HCT116 (cell line): ENCODE measurements around the gene GGT5. TPM values are rescaled to one million over a fixed set of nuclear protein-coding genes. Genes with fewer than 3 reads are reported as not detected.

Experiments
- ATAC-seq: fragments of 200-7000 bp; cut with Tn5 transposase; 2 replicates; pipeline ENCODE4 v1.9.1; 2020; ENCODE audit warnings: mild to moderate bottlenecking, moderate library complexity
- BruUV-seq: library from RNA; stranded (reverse); fragments of 400-500 nt; replicated peaks from 2 replicates; lab custom pipeline; 2021; lab: Mats Ljungman, UMichigan
- CTCF ChIA-PET: fragments of 300-600 bp; sonication (Branson Sonifier 250); formaldehyde crosslinking; loops from one replicate; lab custom pipeline; 2021; ENCODE audit warnings: antibody characterized with exemption; lab: Charles Lee
- POLR2A ChIA-PET: fragments of 300-600, 350-600 bp; sonication (Branson Sonifier 250); formaldehyde crosslinking; loops from one replicate; lab custom pipeline; 2021; ENCODE audit warnings: antibody characterized with exemption; lab: Charles Lee
- RAD21 ChIA-PET, 2 experiments: fragments of 300-600 bp; sonication (Branson Sonifier 250); formaldehyde crosslinking; loops; one replicate each; lab custom pipeline; 2023; ENCODE audit warnings: low total read pairs in 2 of 2; ENCODE audit not compliant: uncharacterized antibody in 2 of 2, unreplicated experiment in 2 of 2, low non-redundant PET in 1 of 2; lab: Charles Lee
- DNase-seq: peaks from one replicate; pipeline ENCODE4 v3.0.0-alpha.2; 2010; ENCODE audit warnings: low read depth, low spot score
- H2AFZ ChIP-seq: fragments of 200-600 bp; shearing (Covaris generic), sonication (generic); 2 replicates; pipeline ENCODE4 v1.6.1; 2017; ENCODE audit warnings: low read depth, mixed run types, mixed read lengths, antibody characterized with exemption, low read length; ENCODE audit not compliant: poor library complexity, severe bottlenecking
- H3K27ac ChIP-seq: 2 replicates; pipeline ENCODE4 v1.5.1; 2012; ENCODE audit warnings: low read depth, low read length
- H3K27me3 ChIP-seq: fragments of 200-600 bp; sonication (generic); 2 replicates; pipeline ENCODE4 v1.6.1; 2016; ENCODE audit warnings: mixed run types, low read length, mixed read lengths; ENCODE audit not compliant: insufficient read depth
- H3K36me3 ChIP-seq, 2 experiments: fragments of 200-500 bp in 1 of 2; fragments of 200-600 bp in 1 of 2; sonication (Bioruptor generic) in 1 of 2; sonication (generic) in 1 of 2; 2 replicates each; pipeline versions ENCODE4 v1.5.1 to v1.6.1; 2014 to 2016; ENCODE audit warnings: low read length in 2 of 2, inconsistent platforms in 1 of 2, mixed read lengths in 1 of 2, mixed run types in 1 of 2; ENCODE audit not compliant: insufficient read depth in 2 of 2, control insufficient read depth in 1 of 2
- H3K4me1 ChIP-seq, 2 experiments: fragments of 200-600 bp in 1 of 2; sonication (generic) in 1 of 2; 2 replicates each; pipeline versions ENCODE4 v1.5.1 to v1.6.1; 2012 to 2017; ENCODE audit warnings: low read length in 2 of 2, inconsistent platforms in 1 of 2, mild to moderate bottlenecking in 1 of 2, mixed read lengths in 1 of 2, mixed run types in 1 of 2, moderate library complexity in 1 of 2; ENCODE audit not compliant: insufficient read depth in 2 of 2, control insufficient read depth in 1 of 2
- H3K4me2 ChIP-seq: fragments of 200-600 bp; sonication (generic); 2 replicates; pipeline ENCODE4 v1.6.1; 2017; ENCODE audit warnings: mixed run types, low read length, mixed read lengths
- H3K4me3 ChIP-seq, 2 experiments: fragments of 200-600 bp in 1 of 2; sonication (generic) in 1 of 2; replicated peaks in 1 of 2; 2 replicates each; pipeline ENCODE4 v1.5.1; 2011 to 2016; ENCODE audit warnings: low read length in 2 of 2, control low read depth in 1 of 2, low read depth in 1 of 2, mild to moderate bottlenecking in 1 of 2, mixed read lengths in 1 of 2, mixed run types in 1 of 2
- H3K79me2 ChIP-seq: fragments of 200-600 bp; sonication (generic); 2 replicates; pipeline ENCODE4 v1.6.1; 2017; ENCODE audit warnings: mild to moderate bottlenecking, mixed run types, low read length, moderate library complexity, mixed read lengths; ENCODE audit not compliant: insufficient read depth
- H3K9ac ChIP-seq: fragments of 200-600 bp; sonication (generic); 2 replicates; pipeline ENCODE4 v1.6.1; 2016; ENCODE audit warnings: low read length, mixed read lengths
- H3K9me2 ChIP-seq: fragments of 200-600 bp; sonication (generic), shearing (Covaris generic); 2 replicates; pipeline ENCODE4 v1.6.1; 2017; ENCODE audit warnings: mixed run types, mild to moderate bottlenecking, moderate library complexity; ENCODE audit not compliant: insufficient read depth
- H3K9me3 ChIP-seq, 2 experiments: fragments of 200-500 bp in 1 of 2; fragments of 200-600 bp in 1 of 2; sonication (Bioruptor generic) in 1 of 2; sonication (generic) in 1 of 2; 2 replicates each; pipeline ENCODE4 v1.6.1; 2014 to 2017; ENCODE audit warnings: low read length in 2 of 2, mixed read lengths in 2 of 2, inconsistent platforms in 1 of 2, low read depth in 1 of 2, mild to moderate bottlenecking in 1 of 2, mixed run types in 1 of 2, moderate library complexity in 1 of 2; ENCODE audit not compliant: control insufficient read depth in 1 of 2, insufficient read depth in 1 of 2
- H4K20me1 ChIP-seq: fragments of 200-600 bp; sonication (generic), shearing (Covaris generic); 2 replicates; pipeline ENCODE4 v1.6.1; 2017; ENCODE audit warnings: mixed run types, mild to moderate bottlenecking, moderate library complexity; ENCODE audit not compliant: insufficient read depth
- CBX3 ChIP-seq: IDR thresholded peaks from 2 replicates; pipeline ENCODE4 v1.6.1; 2012; ENCODE audit warnings: low read depth
- CEBPB ChIP-seq: IDR thresholded peaks from 2 replicates; pipeline ENCODE4 v1.6.1; 2012; ENCODE audit warnings: low read depth
- CTCF ChIP-seq, 3 experiments: fragments of 200-600 bp in 1 of 3; sonication (generic) in 1 of 3; IDR thresholded peaks in 2 of 3; conservative IDR thresholded peaks in 1 of 3; 2 replicates each; pipeline ENCODE4 v1.5.1; 2012 to 2017; ENCODE audit warnings: low read depth in 2 of 3, low read length in 2 of 3, antibody characterized with exemption in 1 of 3, borderline replicate concordance in 1 of 3, control low read depth in 1 of 3, mild to moderate bottlenecking in 1 of 3, mixed read lengths in 1 of 3, mixed run types in 1 of 3, moderate library complexity in 1 of 3; ENCODE audit not compliant: insufficient read depth in 1 of 3
- ELF1 ChIP-seq: IDR thresholded peaks from 2 replicates; pipeline ENCODE4 v1.6.1; 2012; ENCODE audit warnings: low read depth, borderline replicate concordance
- EZH2 ChIP-seq: fragments of 200-600 bp; sonication (generic); IDR thresholded peaks from 2 replicates; pipeline ENCODE4 v1.6.1; 2017; ENCODE audit warnings: antibody characterized with exemption, mixed run types
- FOSL1 ChIP-seq: IDR thresholded peaks from 2 replicates; pipeline ENCODE4 v1.6.1; 2012; ENCODE audit warnings: low read depth
- POLR2A ChIP-seq: IDR thresholded peaks from 2 replicates; pipeline ENCODE4 v1.7.0; 2011; ENCODE audit warnings: borderline replicate concordance; ENCODE audit not compliant: insufficient read depth, insufficient read length; ENCODE audit errors: extremely low read depth
- REST ChIP-seq: IDR thresholded peaks from 2 replicates; pipeline ENCODE4 v1.6.1; 2012; ENCODE audit warnings: low read depth
- SP1 ChIP-seq: IDR thresholded peaks from 2 replicates; pipeline ENCODE4 v1.6.1; 2012; ENCODE audit warnings: low read depth
- SRF ChIP-seq: IDR thresholded peaks from 2 replicates; pipeline ENCODE4 v1.6.1; 2012; ENCODE audit warnings: low read depth
- YY1 ChIP-seq: IDR thresholded peaks from 2 replicates; pipeline ENCODE4 v1.6.1; 2011; ENCODE audit warnings: low read length, low read depth, moderate library complexity, mild to moderate bottlenecking; ENCODE audit not compliant: insufficient replicate concordance; ENCODE audit errors: extremely low read depth
- ZFX ChIP-seq: fragments of 450-650 bp; IDR thresholded peaks from 2 replicates; pipeline ENCODE4 v1.6.1; 2017
- intact Hi-C: fragments of 100-400 bp; cut with micrococcal nuclease; formaldehyde crosslinking; loops from 2 replicates; pipeline ENCODE4 v1.10.0; 2022
- total RNA-seq: library from RNA; stranded (reverse); gene quantifications from one replicate; pipeline ENCODE4 v1.2.1, GENCODE V29; 2021; ENCODE audit not compliant: unreplicated experiment

The GGT5 gene
- total RNA-seq, 1 experiment from 2014 or later = 0.57 TPM

- no peak for TF ChIP-seq CTCF (IDR thresholded peaks at IDR 0.05 in 2 of 3, conservative IDR thresholded peaks at IDR 0.05 in 1 of 3; ENCODE audit: borderline replicate concordance in 1 of 3, insufficient read depth in 1 of 3, low read depth in 2 of 3, low read length in 2 of 3)
- no peak for TF ChIP-seq POLR2A
- TF ChIP-seq CBX3 = no peak
- TF ChIP-seq YY1 = no peak
- no peak for TF ChIP-seq SRF
Observed at GRCh38 chr22:24190159-24190540, 54.7 kb downstream of the GGT5 start (continued).

GRCh38 chr22:24189249-24190158 lies 55.4 kb downstream of the GGT5 start:
- POLR2A ChIA-PET = interaction anchor here (0.8 to 1.7 kb wide), 3 partner anchors 13 to 58 kb away, joined by 4 to 5 read pairs (median 4); no protein-coding TSS in a partner anchor
- Histone ChIP-seq H3K27ac (peak overlapping the region; percentile 74), H3K79me2 (no peaks in the 10 kb centered on the region), H3K27me3 (no peaks in the 10 kb centered on the region), H3K4me1 (peaks cover 35 to 36% of the 10 kb centered on the region in 2 experiments), H3K4me2 (peak overlapping the region; percentile 65), H3K36me3 (no peaks in the 10 kb centered on the region), H2AFZ (peak overlapping the region; percentile 88), H3K4me3 (no peak overlapping the region), H3K9me3 (no peaks in the 10 kb centered on the region), H3K9me2 (no peaks in the 10 kb centered on the region), H4K20me1 (no peaks in the 10 kb centered on the region), H3K9ac (peak overlapping the region; percentile 40)
- CTCF ChIA-PET = interaction anchor here (0.5 to 4.6 kb wide), 14 partner anchors 9 to 333 kb away, joined by 3 to 95 read pairs (median 6); partner anchors contain the start of genes GGT5 and SUSD2
- BruUV-seq = no TSS peak
- ATAC-seq = peak; percentile 93
- intact Hi-C loops = loop anchor here (1.0 to 10.0 kb wide), 2 partner anchors 58 to 335 kb away; no protein-coding TSS in a partner anchor
- DNase-seq = no peak
- RAD21 ChIA-PET = interaction anchor here (0.6 to 2.6 kb wide), 10 partner anchors 16 to 320 kb away, joined by 3 to 42 read pairs (median 4); partner anchors contain the start of gene GGT5 (in 1 of the 2)
- no peak for TF ChIP-seq SP1
- TF ChIP-seq CTCF (IDR thresholded peaks at IDR 0.05 in 2 of 3, conservative IDR thresholded peaks at IDR 0.05 in 1 of 3; ENCODE audit: borderline replicate concordance in 1 of 3, insufficient read depth in 1 of 3, low read depth in 2 of 3, low read length in 2 of 3) = peak; percentile 90 to 96 (median 94)
- TF ChIP-seq EZH2 = no peak
- TF ChIP-seq REST = no peak
- TF ChIP-seq ELF1 = no peak
- no peak for TF ChIP-seq ZFX
- no peak for TF ChIP-seq CEBPB
- no peak for TF ChIP-seq FOSL1
